Thoracic aorta (tissue), 2 donors: ENCODE data around the gene AKAP6. TPM values are rescaled to one million over a fixed set of nuclear protein-coding genes. Genes with fewer than 3 reads are reported as not detected.
A peak's percentile ranks its signal among the peaks of the same experiment; 100 is the strongest.

ENCODE experiments used
- ATAC-seq: fragments of 150-250 bp; one replicate; pipeline ENCODE4 v1.8.0; 2017; ENCODE audit warnings: low read depth; ENCODE audit not compliant: insufficient number of reproducible peaks, low FRiP score
- DNase-seq: peaks from one replicate; pipeline ENCODE4 v3.0.0-alpha.2; 2020; ENCODE audit warnings: low spot score
- H3K27ac ChIP-seq, 2 donors: fragments of 200-600 bp; sonication (generic); 1 replicate in 1 of 2; 2 replicates in 1 of 2; pipeline ENCODE4 v1.5.1; 2016; ENCODE audit warnings: mild to moderate bottlenecking in 2 of 2, moderate library complexity in 2 of 2
- H3K27me3 ChIP-seq: fragments of 200-600 bp; sonication (generic); replicated peaks from 2 replicates; pipeline ENCODE4 v1.6.0; 2016; ENCODE audit warnings: mild to moderate bottlenecking; ENCODE audit not compliant: insufficient read depth
- H3K36me3 ChIP-seq: fragments of 200-600 bp; sonication (generic); one replicate; pipeline ENCODE4 v1.5.1; 2016
- H3K4me1 ChIP-seq, 2 donors: fragments of 200-600 bp; sonication (generic); 1 replicate in 1 of 2; 2 replicates in 1 of 2; pipeline versions ENCODE4 v1.5.1 to v1.6.0; 2016; ENCODE audit warnings: low read depth in 2 of 2, mild to moderate bottlenecking in 1 of 2; ENCODE audit not compliant: control insufficient read depth in 1 of 2
- H3K4me3 ChIP-seq: fragments of 200-600 bp; sonication (generic); 2 replicates; pipeline ENCODE4 v1.5.1; 2016; ENCODE audit warnings: mild to moderate bottlenecking
- H3K9me3 ChIP-seq: fragments of 200-600 bp; sonication (generic); 2 replicates; pipeline ENCODE4 v1.5.1; 2016
- total RNA-seq, 2 donors: library from RNA; depleted of rRNA; stranded (reverse); fragments of >200 nt; gene quantifications; one replicate each; pipeline versions ENCODE4 v1.1.0 to v1.2.3, GENCODE V29; 2016
- TF ChIP-seq, protein P1 (sequence below): fragments of 200-600 bp; sonication (generic); IDR thresholded peaks from one replicate; pipeline ENCODE4 v1.5.1; 2019; ENCODE audit warnings: antibody characterized with exemption

Gene AKAP6
- total RNA-seq, 2 donors from 2014 or later = 78.9 to 104 TPM

DNA sequence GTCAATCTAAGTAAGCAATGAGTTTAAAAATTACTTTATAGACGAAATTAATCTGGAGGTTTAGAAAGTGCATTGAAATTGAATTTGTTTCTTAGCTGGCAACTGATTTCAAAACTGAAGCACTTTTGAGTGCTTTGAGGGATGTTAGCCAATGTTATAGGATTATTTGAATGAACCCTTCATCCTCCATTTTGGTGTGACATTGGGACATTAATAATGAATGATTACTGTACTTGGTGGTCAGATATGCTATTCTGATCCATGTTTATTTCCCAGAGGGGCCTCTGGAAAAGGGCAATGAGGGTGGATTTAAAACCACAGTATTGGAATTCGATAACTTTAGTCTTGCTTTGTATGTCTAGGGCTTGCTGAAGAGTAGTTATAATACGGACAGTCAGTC is 183.2 kb downstream of the AKAP6 start:
- ATAC-seq (no peak), DNase-seq (no peak)
- Histone ChIP-seq H3K4me1 (peaks cover 26 to 57% of the 10 kb centered on the region in 2 donors), H3K27ac (peak overlapping the region; percentile 2 to 58), H3K9me3 (no peaks in the 10 kb centered on the region), H3K27me3 (no peaks in the 10 kb centered on the region), H3K36me3 (no peaks in the 10 kb centered on the region), H3K4me3 (no peak overlapping the region)
- TF ChIP-seq, protein P1, sequence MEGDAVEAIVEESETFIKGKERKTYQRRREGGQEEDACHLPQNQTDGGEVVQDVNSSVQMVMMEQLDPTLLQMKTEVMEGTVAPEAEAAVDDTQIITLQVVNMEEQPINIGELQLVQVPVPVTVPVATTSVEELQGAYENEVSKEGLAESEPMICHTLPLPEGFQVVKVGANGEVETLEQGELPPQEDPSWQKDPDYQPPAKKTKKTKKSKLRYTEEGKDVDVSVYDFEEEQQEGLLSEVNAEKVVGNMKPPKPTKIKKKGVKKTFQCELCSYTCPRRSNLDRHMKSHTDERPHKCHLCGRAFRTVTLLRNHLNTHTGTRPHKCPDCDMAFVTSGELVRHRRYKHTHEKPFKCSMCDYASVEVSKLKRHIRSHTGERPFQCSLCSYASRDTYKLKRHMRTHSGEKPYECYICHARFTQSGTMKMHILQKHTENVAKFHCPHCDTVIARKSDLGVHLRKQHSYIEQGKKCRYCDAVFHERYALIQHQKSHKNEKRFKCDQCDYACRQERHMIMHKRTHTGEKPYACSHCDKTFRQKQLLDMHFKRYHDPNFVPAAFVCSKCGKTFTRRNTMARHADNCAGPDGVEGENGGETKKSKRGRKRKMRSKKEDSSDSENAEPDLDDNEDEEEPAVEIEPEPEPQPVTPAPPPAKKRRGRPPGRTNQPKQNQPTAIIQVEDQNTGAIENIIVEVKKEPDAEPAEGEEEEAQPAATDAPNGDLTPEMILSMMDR = no peak

DNA sequence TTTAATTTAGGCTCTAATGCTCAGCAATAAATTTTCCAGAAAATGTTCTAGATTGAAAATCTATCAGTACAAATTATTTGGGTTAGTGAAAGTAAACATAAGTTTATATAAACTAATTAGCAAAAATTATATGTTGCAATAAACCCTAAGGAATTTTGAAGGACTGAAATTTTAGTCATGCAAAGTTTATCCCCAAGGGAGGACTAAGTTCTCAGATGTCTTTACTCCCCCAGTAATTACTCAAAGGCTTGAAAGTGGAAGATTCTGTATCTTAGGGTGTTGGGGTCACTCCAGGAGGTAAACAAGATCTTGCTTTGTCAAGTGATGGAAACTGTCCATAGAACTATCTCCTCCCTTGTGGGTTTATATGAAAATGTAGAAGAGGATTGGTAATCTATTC is 183.7 kb downstream of the AKAP6 start:
- TF ChIP-seq, protein P1 = no peak
- H3K9me3 ChIP-seq = no peaks in the 10 kb centered on the region
- H3K27me3 ChIP-seq = no peaks in the 10 kb centered on the region
- no peak overlapping the region for H3K4me3 ChIP-seq
- H3K27ac ChIP-seq = peak overlapping the region; percentile 2 to 23
- ATAC-seq (no peak), DNase-seq (no peak)
- H3K36me3 ChIP-seq = no peaks in the 10 kb centered on the region
- H3K4me1 ChIP-seq = peaks cover 25 to 57% of the 10 kb centered on the region in 2 donors

DNA sequence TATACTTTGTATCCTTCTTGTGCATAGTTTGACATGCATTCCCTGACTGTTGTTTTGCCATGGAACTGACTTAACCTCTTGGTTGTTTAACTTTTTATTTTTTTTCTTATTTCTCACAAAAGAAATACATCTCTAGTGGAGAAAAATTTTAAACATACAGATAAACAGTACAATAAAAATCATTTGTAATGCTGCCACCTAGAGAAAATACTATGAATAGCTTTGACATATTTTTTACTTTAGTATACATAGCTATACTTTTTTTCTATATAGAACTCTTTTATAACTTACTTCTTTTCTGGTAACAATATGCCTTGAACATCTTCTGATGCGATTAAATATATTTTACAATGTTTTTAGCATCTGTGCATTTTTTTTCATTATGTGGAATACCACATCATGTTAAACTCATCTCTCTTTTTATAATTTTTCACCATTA is 184.5 kb downstream of the AKAP6 start:
- ATAC-seq = no peak
- H3K4me1 ChIP-seq = peaks cover 25 to 57% of the 10 kb centered on the region in 2 donors

DNA sequence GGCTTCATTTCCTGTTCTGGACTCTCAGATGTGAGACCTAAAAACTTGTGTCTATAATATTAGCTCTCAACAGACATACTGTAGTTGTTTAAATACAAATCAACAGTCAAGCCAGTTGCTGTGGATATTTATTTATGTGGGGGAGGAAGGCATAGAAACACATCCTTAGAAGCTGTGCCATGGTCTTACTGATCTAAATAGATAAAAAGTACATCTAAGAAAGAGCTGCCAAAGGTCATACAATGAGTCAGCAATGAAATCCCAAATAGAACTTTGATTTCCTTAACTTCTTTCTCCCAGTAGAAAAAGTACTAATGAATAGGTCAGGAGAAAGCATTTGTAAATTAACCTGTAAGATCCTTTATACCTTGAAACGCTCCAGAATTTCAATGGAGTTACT is 185.1 kb downstream of the AKAP6 start:
- Histone ChIP-seq H3K36me3 (no peaks in the 10 kb centered on the region), H3K27me3 (no peaks in the 10 kb centered on the region), H3K4me3 (no peak overlapping the region), H3K27ac (no peak overlapping the region), H3K4me1 (peaks cover 23 to 50% of the 10 kb centered on the region in 2 donors), H3K9me3 (no peaks in the 10 kb centered on the region)
- TF ChIP-seq, protein P1 = no peak
- DNase-seq (no peak), ATAC-seq (no peak)

More for the DNA sequence above, 184.5 kb downstream of the AKAP6 start:
- TF ChIP-seq, protein P1 = peak; percentile 45
- Histone ChIP-seq H3K36me3 (no peaks in the 10 kb centered on the region), H3K27ac (no peak overlapping the region), H3K4me3 (no peak overlapping the region), H3K9me3 (no peaks in the 10 kb centered on the region), H3K27me3 (no peaks in the 10 kb centered on the region)
- DNase-seq = no peak

DNA sequence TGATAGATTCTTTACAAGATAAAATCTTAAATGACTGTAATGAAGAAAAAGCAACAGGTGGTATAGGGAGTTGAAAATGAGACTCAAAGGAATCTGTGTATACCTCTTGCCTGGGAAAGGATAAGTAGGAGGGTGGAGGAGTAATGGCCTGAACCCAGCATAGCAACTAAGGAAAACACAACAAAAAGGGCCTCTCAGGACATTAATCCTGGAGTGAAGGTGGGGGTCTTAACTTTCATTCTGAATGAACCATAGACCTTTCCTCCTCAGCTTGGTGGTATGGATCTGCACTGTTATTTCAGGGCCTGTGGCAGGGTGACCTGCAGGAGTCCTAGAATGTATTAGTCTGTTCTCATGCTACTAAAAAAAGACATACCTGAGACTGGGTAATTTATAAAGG is 185.6 kb downstream of the AKAP6 start:
- no peaks in the 10 kb centered on the region for H3K27me3 ChIP-seq
- no peaks in the 10 kb centered on the region for H3K9me3 ChIP-seq
- H3K27ac ChIP-seq = peak overlapping the region in 1 of 2 donors; percentile 6
- ATAC-seq (no peak), DNase-seq (no peak)
- peaks cover 21 to 46% of the 10 kb centered on the region in 2 donors for H3K4me1 ChIP-seq
- H3K36me3 ChIP-seq = no peaks in the 10 kb centered on the region
- no peak overlapping the region for H3K4me3 ChIP-seq
- TF ChIP-seq, protein P1 = no peak
